Measurements from ENCODE around the gene PPP4R3C. TPM values are rescaled to one million over a fixed set of nuclear protein-coding genes. Genes with fewer than 3 reads are reported as not detected.

Gene PPP4R3C
- total and polyA plus RNA-seq, 10 of the 15 experiments (the other 5 are each of a cell fraction or from before 2014, with no cell fraction given) = 0.24 TPM; not detected in 9

- H3K36me3 ChIP-seq (ENCODE audit: control insufficient read depth in 2 of 2, insufficient read depth in 2 of 2, low read length in 1 of 2) = no peaks in the 10 kb centered on the region
- H3K79me2 ChIP-seq (ENCODE audit: control insufficient read depth, insufficient read depth, low read length) = no peaks in the 10 kb centered on the region
- RAD21 ChIA-PET (ENCODE audit: unreplicated experiment) = no interaction called here
- H3K27me3 ChIP-seq (replicated peaks in 1 of 2; ENCODE audit: control insufficient read depth in 2 of 2, insufficient read depth in 2 of 2, low read length in 1 of 2) = no peaks in the 10 kb centered on the region
- DNase-seq (ENCODE audit: low read depth, low spot score) (no peak), FAIRE-seq (no peak), ATAC-seq (no peak)
- POLR2A ChIA-PET = no interaction called here
- 17% methylated on average over 3 of the region's 3 CpGs for WGBS (ENCODE audit: insufficient coverage, insufficient replicate concordance, low lambda C conversion rate, missing lambda C conversion rate)
- SMC1A ChIA-PET (ENCODE audit: uncharacterized antibody, unreplicated experiment) = no interaction called here
- CTCF ChIA-PET = no interaction called here
- H3K4me3 ChIP-seq = no peak overlapping the region
- H3K4me2 ChIP-seq (ENCODE audit: control insufficient read depth, insufficient read depth) = no peak overlapping the region
- intact Hi-C loops (cut with micrococcal nuclease; ENCODE audit: unreplicated experiment) (no loop called here), in situ Hi-C loops (cut with MboI) (no loop called here)
- no peak overlapping the region for H3K27ac ChIP-seq (ENCODE audit: control insufficient read depth, insufficient read depth)
- TF ChIP-seq, protein P1, sequence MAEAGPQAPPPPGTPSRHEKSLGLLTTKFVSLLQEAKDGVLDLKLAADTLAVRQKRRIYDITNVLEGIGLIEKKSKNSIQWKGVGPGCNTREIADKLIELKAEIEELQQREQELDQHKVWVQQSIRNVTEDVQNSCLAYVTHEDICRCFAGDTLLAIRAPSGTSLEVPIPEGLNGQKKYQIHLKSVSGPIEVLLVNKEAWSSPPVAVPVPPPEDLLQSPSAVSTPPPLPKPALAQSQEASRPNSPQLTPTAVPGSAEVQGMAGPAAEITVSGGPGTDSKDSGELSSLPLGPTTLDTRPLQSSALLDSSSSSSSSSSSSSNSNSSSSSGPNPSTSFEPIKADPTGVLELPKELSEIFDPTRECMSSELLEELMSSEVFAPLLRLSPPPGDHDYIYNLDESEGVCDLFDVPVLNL (IDR thresholded peaks at IDR 0.05; ENCODE audit: low read depth, low read length) = no peak
- no peak for TF ChIP-seq CBFB (IDR thresholded peaks at IDR 0.05; ENCODE audit: low read depth)
- no peak for TF ChIP-seq SPI1 (IDR thresholded peaks at IDR 0.05; ENCODE audit: borderline replicate concordance, insufficient read depth, low read depth, low read length)
- no peak for TF ChIP-seq ZNF24 (IDR thresholded peaks at IDR 0.05)
- no peak for TF ChIP-seq BHLHE40 (IDR thresholded peaks at IDR 0.05; ENCODE audit: borderline replicate concordance in 1 of 2, low read depth in 2 of 2, low read length in 1 of 2)
- TF ChIP-seq LARP7 (IDR thresholded peaks at IDR 0.05) = no peak
- H4K20me1 ChIP-seq (ENCODE audit: control insufficient read depth, insufficient read depth) = no peaks in the 10 kb centered on the region
- H3K4me1 ChIP-seq (ENCODE audit: control insufficient read depth, insufficient read depth, low read length) = no peaks in the 10 kb centered on the region
- no TSS peak for BruUV-seq (replicated peaks)
- no peak overlapping the region for H2AFZ ChIP-seq (ENCODE audit: control insufficient read depth, low read depth, low read length)
- no peak overlapping the region for H3K9ac ChIP-seq (ENCODE audit: control insufficient read depth, insufficient read depth, low read length)
- no peaks in the 10 kb centered on the region for H3K9me3 ChIP-seq (replicated peaks; ENCODE audit: control insufficient read depth, insufficient read depth, low read length)
Measured at GRCh38 chrX:27438937-27439336, 24.2 kb downstream of the PPP4R3C start.

- Histone ChIP-seq H3K4me1 (ENCODE audit: control insufficient read depth, insufficient read depth, low read length) (no peaks in the 10 kb centered on the region), H3K27me3 (replicated peaks in 1 of 2; ENCODE audit: control insufficient read depth in 2 of 2, insufficient read depth in 2 of 2, low read length in 1 of 2) (no peaks in the 10 kb centered on the region), H3K79me2 (ENCODE audit: control insufficient read depth, insufficient read depth, low read length) (no peaks in the 10 kb centered on the region), H3K9ac (ENCODE audit: control insufficient read depth, insufficient read depth, low read length) (no peak overlapping the region), H2AFZ (ENCODE audit: control insufficient read depth, low read depth, low read length) (no peak overlapping the region), H3K36me3 (ENCODE audit: control insufficient read depth in 2 of 2, insufficient read depth in 2 of 2, low read length in 1 of 2) (no peaks in the 10 kb centered on the region), H3K4me3 (no peak overlapping the region), H3K27ac (ENCODE audit: control insufficient read depth, insufficient read depth) (no peak overlapping the region), H3K4me2 (ENCODE audit: control insufficient read depth, insufficient read depth) (no peak overlapping the region), H3K9me3 (replicated peaks; ENCODE audit: control insufficient read depth, insufficient read depth, low read length) (no peaks in the 10 kb centered on the region), H4K20me1 (ENCODE audit: control insufficient read depth, insufficient read depth) (no peaks in the 10 kb centered on the region)
- RAD21 ChIA-PET (ENCODE audit: unreplicated experiment) = no interaction called here
- intact Hi-C loops (cut with micrococcal nuclease; ENCODE audit: unreplicated experiment) (no loop called here), in situ Hi-C loops (cut with MboI) (no loop called here)
- SMC1A ChIA-PET (ENCODE audit: uncharacterized antibody, unreplicated experiment) = no interaction called here
- ATAC-seq (no peak), DNase-seq (ENCODE audit: low read depth, low spot score) (no peak), FAIRE-seq (no peak)
- no TSS peak for BruUV-seq (replicated peaks)
- CTCF ChIA-PET = no interaction called here
- POLR2A ChIA-PET = no interaction called here
- TF ChIP-seq BCL3 (IDR thresholded peaks at IDR 0.05; ENCODE audit: borderline replicate concordance, insufficient read depth, low read depth, low read length, poor library complexity, severe bottlenecking) = no peak
- no peak for TF ChIP-seq TBL1XR1 (IDR thresholded peaks at IDR 0.05; ENCODE audit: low read depth, low read length)
- no peak for TF ChIP-seq SIN3A (IDR thresholded peaks at IDR 0.05; ENCODE audit: low read depth, low read length)
- TF ChIP-seq SMAD5 (IDR thresholded peaks at IDR 0.05; ENCODE audit: low read depth) = no peak
- TF ChIP-seq CUX1 (IDR thresholded peaks at IDR 0.05; ENCODE audit: insufficient replicate concordance, low read depth, low read length) = no peak
- TF ChIP-seq ZNF207 (IDR thresholded peaks at IDR 0.05; ENCODE audit: borderline replicate concordance) = no peak
Measured at GRCh38 chrX:27435031-27435430, 28.1 kb downstream of the PPP4R3C start.

Measured in GM12878 (cell line).